SW480 (cell line): Measurements from ENCODE around the gene NEURL1.
"Not testable (repeated sequence)": the region's sequence is repeated elsewhere in the genome, so short reads cannot be mapped to it uniquely, and the experiment has no call there.

Source experiments
- DNase-seq: peaks from one replicate; pipeline ENCODE4 v3.0.0-alpha.2; 2016; ENCODE audit warnings: low spot score

NEURL1 gene

GRCh38 chr10:103493916-103494877, 692 bp downstream of the NEURL1 start:
- no peak for DNase-seq

GRCh38 chr10:103495321-103495720, 1.8 kb downstream of the NEURL1 start:
- DNase-seq: no peak

- no peak for DNase-seq
Observed at GRCh38 chr10:103497161-103497915, 3.8 kb downstream of the NEURL1 start.

- no peak for DNase-seq
Observed at GRCh38 chr10:103498936-103499638, 5.6 kb downstream of the NEURL1 start.

- no peak for DNase-seq
Observed at GRCh38 chr10:103499881-103500280, 6.4 kb downstream of the NEURL1 start.

- no peak for DNase-seq
Observed at GRCh38 chr10:103500481-103500880, 7.0 kb downstream of the NEURL1 start.

GRCh38 chr10:103501186-103501585, 7.7 kb downstream of the NEURL1 start:
- DNase-seq: no peak

GRCh38 chr10:103502849-103503660, 9.6 kb downstream of the NEURL1 start:
- no peak for DNase-seq

- not testable (repeated sequence) for DNase-seq
Observed at GRCh38 chr10:103503777-103504176, 10.3 kb downstream of the NEURL1 start.

- peak; percentile 94 for DNase-seq
Observed at GRCh38 chr10:103504181-103504783, 10.8 kb downstream of the NEURL1 start.

- DNase-seq: no peak
Observed at GRCh38 chr10:103506061-103506460, 12.6 kb downstream of the NEURL1 start.

- peak; percentile 80 for DNase-seq
Observed at GRCh38 chr10:103507235-103508191, 14.0 kb downstream of the NEURL1 start.

- no peak for DNase-seq
Observed at GRCh38 chr10:103510046-103510685, 16.7 kb downstream of the NEURL1 start.

GRCh38 chr10:103510791-103511752, 17.6 kb downstream of the NEURL1 start:
- no peak for DNase-seq

- no peak for DNase-seq
Observed at GRCh38 chr10:103512166-103512565, 18.7 kb downstream of the NEURL1 start.

GRCh38 chr10:103512591-103513379, 19.3 kb downstream of the NEURL1 start:
- no peak for DNase-seq

GRCh38 chr10:103513380-103514060, 20.0 kb downstream of the NEURL1 start:
- DNase-seq: no peak
